CD8-positive, alpha-beta memory T cell (primary cell): ENCODE measurements around the gene NUTM1. TPM values are rescaled to one million over a fixed set of nuclear protein-coding genes. Genes with fewer than 3 reads are reported as not detected.
A peak's percentile ranks its signal among the peaks of the same experiment; 100 is the strongest.
"Not testable (repeated sequence)": the region's sequence is repeated elsewhere in the genome, so short reads cannot be mapped to it uniquely, and the experiment has no call there.

Experiments used
- CTCF ChIA-PET: fragments of 350-600 bp; sonication (Branson Sonifier 250); formaldehyde crosslinking; loops from one replicate; lab custom pipeline; 2021; ENCODE audit warnings: antibody characterized with exemption; lab: Charles Lee
- POLR2A ChIA-PET: fragments of 350-600 bp; sonication (Branson Sonifier 250); formaldehyde crosslinking; loops from one replicate; lab custom pipeline; 2021; ENCODE audit warnings: antibody characterized with exemption; lab: Charles Lee
- DNase-seq, 5 donors: peaks; one replicate each; pipeline versions ENCODE4 v3.0.0 to v3.0.0-alpha.2; 2020 to 2022; ENCODE audit warnings: mixed read lengths in 1 of 5
- H3K27ac ChIP-seq: one replicate; pipeline ENCODE4 v1.7.0; 2013; ENCODE audit warnings: low read depth, mild to moderate bottlenecking, low read length, moderate library complexity
- H3K27me3 ChIP-seq: 2 replicates; pipeline ENCODE4 v1.7.0; 2013; ENCODE audit warnings: low read length, mild to moderate bottlenecking; ENCODE audit not compliant: insufficient read depth, poor library complexity, severe bottlenecking
- H3K36me3 ChIP-seq: 2 replicates; pipeline ENCODE4 v1.7.0; 2013; ENCODE audit warnings: mild to moderate bottlenecking, low read length, moderate library complexity; ENCODE audit not compliant: insufficient read depth
- H3K4me1 ChIP-seq: 2 replicates; pipeline ENCODE4 v1.7.0; 2013; ENCODE audit warnings: mild to moderate bottlenecking, low read length, moderate library complexity; ENCODE audit not compliant: insufficient read depth
- H3K4me3 ChIP-seq: 2 replicates; pipeline ENCODE4 v1.7.0; 2013; ENCODE audit warnings: mild to moderate bottlenecking, low read length
- H3K9me3 ChIP-seq: 2 replicates; pipeline ENCODE4 v1.7.0; 2013; ENCODE audit warnings: mild to moderate bottlenecking, low read length
- H3K27ac Mint-ChIP-seq, 8 donors: one replicate each; pipeline ENCODE4 v1.8.0; 2020 to 2021; ENCODE audit warnings: mixed read lengths in 8 of 8, mild to moderate bottlenecking in 6 of 8, inconsistent platforms in 3 of 8, moderate library complexity in 3 of 8
- H3K27me3 Mint-ChIP-seq, 2 donors: one replicate each; pipeline ENCODE4 v1.8.0; 2020 to 2021; ENCODE audit warnings: mixed read lengths in 2 of 2, mild to moderate bottlenecking in 1 of 2, moderate library complexity in 1 of 2
- H3K36me3 Mint-ChIP-seq, 3 donors: one replicate each; pipeline ENCODE4 v1.8.0; 2020 to 2021; ENCODE audit warnings: mixed read lengths in 3 of 3, inconsistent platforms in 1 of 3, mild to moderate bottlenecking in 1 of 3
- H3K4me1 Mint-ChIP-seq, 3 donors: one replicate each; pipeline ENCODE4 v1.8.0; 2020 to 2021; ENCODE audit warnings: mixed read lengths in 3 of 3, inconsistent platforms in 1 of 3, mild to moderate bottlenecking in 1 of 3
- H3K4me3 Mint-ChIP-seq, 7 donors: one replicate each; pipeline ENCODE4 v1.8.0; 2020 to 2021; ENCODE audit warnings: mixed read lengths in 7 of 7, mild to moderate bottlenecking in 6 of 7, moderate library complexity in 4 of 7, inconsistent platforms in 2 of 7
- H3K9me3 Mint-ChIP-seq, 5 donors: one replicate each; pipeline ENCODE4 v1.8.0; 2020 to 2022; ENCODE audit warnings: mixed read lengths in 5 of 5, mild to moderate bottlenecking in 3 of 5, moderate library complexity in 2 of 5, inconsistent platforms in 1 of 5
- polyA plus RNA-seq: library from polyadenylated mRNA; unstranded; fragments of 300-500 nt; fragmentation: Illumina TruSeq; gene quantifications from one replicate; pipeline ENCODE4 v1.2.3, GENCODE V29; 2021
- total RNA-seq, 2 experiments: library from RNA; stranded (reverse); gene quantifications; one replicate each; pipeline ENCODE4 v1.2.3, GENCODE V29; 2021

Gene NUTM1
- total and polyA plus RNA-seq, 3 experiments from 2014 or later: not detected

- H3K4me1 Mint-ChIP-seq, H3K9me3 ChIP-seq, H3K4me1 ChIP-seq, H3K4me3 Mint-ChIP-seq, H3K9me3 Mint-ChIP-seq, DNase-seq, CTCF ChIA-PET, POLR2A ChIA-PET, H3K36me3 ChIP-seq, H3K27ac ChIP-seq, H3K36me3 Mint-ChIP-seq, H3K27me3 Mint-ChIP-seq, H3K27me3 ChIP-seq, H3K4me3 ChIP-seq: not testable (repeated sequence)
- H3K27ac Mint-ChIP-seq: peak overlapping the region in 1 of 8 donors; percentile 3
Observed at GRCh38 chr15:34375541-34375940, 32.4 kb downstream of the NUTM1 start.

GRCh38 chr15:34376856-34377255 lies 33.7 kb downstream of the NUTM1 start:
- Mint-ChIP-seq H3K27me3 (peaks cover 0 to 2% of the 10 kb centered on the region in 2 donors), H3K27ac (no peak overlapping the region), H3K9me3 (no peaks in the 10 kb centered on the region), H3K4me1 (no peaks in the 10 kb centered on the region), H3K4me3 (no peak overlapping the region), H3K36me3 (peaks cover 0 to 6% (median 1%) of the 10 kb centered on the region in 3 donors)
- CTCF ChIA-PET: no interaction called here
- Histone ChIP-seq H3K27ac (no peak overlapping the region), H3K4me1 (no peaks in the 10 kb centered on the region), H3K4me3 (no peak overlapping the region), H3K27me3 (no peaks in the 10 kb centered on the region), H3K36me3 (no peaks in the 10 kb centered on the region), H3K9me3 (no peaks in the 10 kb centered on the region)
- POLR2A ChIA-PET: no interaction called here
- DNase-seq: no peak

GRCh38 chr15:34380491-34380890 lies 37.4 kb downstream of the NUTM1 start:
- H3K9me3 Mint-ChIP-seq, H3K4me1 ChIP-seq, DNase-seq, H3K27ac Mint-ChIP-seq, H3K36me3 ChIP-seq, H3K4me3 Mint-ChIP-seq, H3K4me3 ChIP-seq, H3K36me3 Mint-ChIP-seq, H3K27ac ChIP-seq, H3K4me1 Mint-ChIP-seq, H3K27me3 Mint-ChIP-seq, POLR2A ChIA-PET, H3K27me3 ChIP-seq, H3K9me3 ChIP-seq, CTCF ChIA-PET: not testable (repeated sequence)

- DNase-seq, H3K9me3 Mint-ChIP-seq, H3K27me3 ChIP-seq, H3K4me3 Mint-ChIP-seq, H3K4me3 ChIP-seq, H3K36me3 ChIP-seq, H3K4me1 ChIP-seq, H3K27ac Mint-ChIP-seq, H3K4me1 Mint-ChIP-seq, POLR2A ChIA-PET, H3K27ac ChIP-seq, H3K36me3 Mint-ChIP-seq, H3K9me3 ChIP-seq, H3K27me3 Mint-ChIP-seq, CTCF ChIA-PET: not testable (repeated sequence)
Observed at GRCh38 chr15:34381829-34382521, 38.9 kb downstream of the NUTM1 start.

GRCh38 chr15:34389594-34390086 lies 46.5 kb downstream of the NUTM1 start:
- H3K27me3 ChIP-seq, H3K27ac Mint-ChIP-seq, H3K36me3 Mint-ChIP-seq, H3K9me3 ChIP-seq, H3K36me3 ChIP-seq, H3K4me1 Mint-ChIP-seq, H3K9me3 Mint-ChIP-seq, H3K4me1 ChIP-seq, POLR2A ChIA-PET, H3K27ac ChIP-seq, H3K27me3 Mint-ChIP-seq, H3K4me3 ChIP-seq, CTCF ChIA-PET, DNase-seq, H3K4me3 Mint-ChIP-seq: not testable (repeated sequence)

GRCh38 chr15:34392981-34393380 lies 49.9 kb downstream of the NUTM1 start:
- H3K36me3 ChIP-seq, H3K27ac ChIP-seq, POLR2A ChIA-PET, CTCF ChIA-PET, H3K27ac Mint-ChIP-seq, DNase-seq, H3K9me3 ChIP-seq, H3K9me3 Mint-ChIP-seq, H3K27me3 Mint-ChIP-seq, H3K36me3 Mint-ChIP-seq, H3K4me3 Mint-ChIP-seq, H3K4me3 ChIP-seq, H3K4me1 ChIP-seq, H3K27me3 ChIP-seq, H3K4me1 Mint-ChIP-seq: not testable (repeated sequence)

GRCh38 chr15:34397637-34398259 lies 54.6 kb downstream of the NUTM1 start:
- H3K4me3 Mint-ChIP-seq, H3K9me3 Mint-ChIP-seq, DNase-seq, POLR2A ChIA-PET, H3K36me3 Mint-ChIP-seq, H3K27me3 Mint-ChIP-seq, H3K36me3 ChIP-seq, H3K4me1 ChIP-seq, H3K27me3 ChIP-seq, H3K4me3 ChIP-seq, H3K9me3 ChIP-seq, CTCF ChIA-PET, H3K27ac ChIP-seq, H3K27ac Mint-ChIP-seq, H3K4me1 Mint-ChIP-seq: not testable (repeated sequence)

- H3K27me3 Mint-ChIP-seq, H3K4me1 Mint-ChIP-seq, CTCF ChIA-PET, POLR2A ChIA-PET, H3K4me3 ChIP-seq, H3K9me3 ChIP-seq, H3K9me3 Mint-ChIP-seq, H3K27ac Mint-ChIP-seq, H3K36me3 ChIP-seq, H3K4me3 Mint-ChIP-seq, H3K27ac ChIP-seq, H3K36me3 Mint-ChIP-seq, DNase-seq, H3K27me3 ChIP-seq, H3K4me1 ChIP-seq: not testable (repeated sequence)
Observed at GRCh38 chr15:34403160-34403598, 60.1 kb downstream of the NUTM1 start.
